HEK293 (cell line): ENCODE results near the gene BDKRB2.

Experiments used
- CTCF ChIP-seq: fragments of 450-650 bp; formaldehyde crosslinking; IDR thresholded peaks from 2 replicates; pipeline ENCODE4 v1.5.1; 2016; ENCODE audit warnings: missing biosample characterization, missing genetic modification characterization
- KLF8 ChIP-seq: fragments of 450-650 bp; formaldehyde crosslinking; IDR thresholded peaks from 2 replicates; pipeline ENCODE4 v1.5.1; 2016; ENCODE audit warnings: missing biosample characterization, missing genetic modification characterization
- PRDM10 ChIP-seq: fragments of 450-650 bp; formaldehyde crosslinking; IDR thresholded peaks from 2 replicates; pipeline ENCODE4 v1.5.1; 2016; ENCODE audit warnings: missing biosample characterization, missing genetic modification characterization
- ZBTB11 ChIP-seq: fragments of 450-650 bp; formaldehyde crosslinking; conservative IDR thresholded peaks from 2 replicates; pipeline ENCODE4 v1.5.1; 2016; ENCODE audit warnings: low read depth, missing biosample characterization, missing genetic modification characterization

GRCh38 chr14:96271421-96271762 lies 66.8 kb downstream of the BDKRB2 start:
- no peak for TF ChIP-seq ZBTB11 (tag by site-specific recombination)
- TF ChIP-seq PRDM10 (tag by site-specific recombination) = no peak
- no peak for TF ChIP-seq CTCF
- no peak for TF ChIP-seq KLF8 (tag by site-specific recombination)
